Progenitor cell of endocrine pancreas (in vitro differentiated cells): ENCODE results near the gene DSG2. TPM values are rescaled to one million over a fixed set of nuclear protein-coding genes. Genes with fewer than 3 reads are reported as not detected.

Source experiments
- DNase-seq: peaks from one replicate; pipeline ENCODE4 v3.0.0; 2021; ENCODE audit warnings: low spot score; ENCODE audit not compliant: unreplicated experiment
- H3K27ac Mint-ChIP-seq: 2 replicates; pipeline ENCODE4 v1.8.0; 2021; ENCODE audit warnings: mild to moderate bottlenecking, moderate library complexity, mixed read lengths
- H3K27me3 Mint-ChIP-seq: 2 replicates; pipeline ENCODE4 v1.8.0; 2021; ENCODE audit warnings: mixed read lengths
- H3K36me3 Mint-ChIP-seq: 2 replicates; pipeline ENCODE4 v1.8.0; 2022; ENCODE audit warnings: mixed read lengths; ENCODE audit not compliant: insufficient read depth
- H3K4me1 Mint-ChIP-seq: 2 replicates; pipeline ENCODE4 v1.8.0; 2021; ENCODE audit warnings: low read depth, mixed read lengths
- H3K4me3 Mint-ChIP-seq: 2 replicates; pipeline ENCODE4 v1.8.0; 2021; ENCODE audit warnings: low read depth, mild to moderate bottlenecking, moderate library complexity, mixed read lengths
- H3K9me3 Mint-ChIP-seq: 2 replicates; pipeline ENCODE4 v1.8.0; 2021; ENCODE audit warnings: low read depth, mixed read lengths
- total RNA-seq: library from RNA; stranded (reverse); gene quantifications from 2 replicates; pipeline ENCODE4 v1.2.1, GENCODE V29; 2021
- TF ChIP-seq, protein P1 (sequence below): fragments of 200-600 bp; sonication (generic); IDR thresholded peaks from one replicate; pipeline ENCODE4 v1.5.0; 2021; ENCODE audit warnings: antibody characterized with exemption, mild to moderate bottlenecking; ENCODE audit not compliant: unreplicated experiment

DSG2 gene
- total RNA-seq, 1 donor from 2014 or later = 120 TPM

DNA sequence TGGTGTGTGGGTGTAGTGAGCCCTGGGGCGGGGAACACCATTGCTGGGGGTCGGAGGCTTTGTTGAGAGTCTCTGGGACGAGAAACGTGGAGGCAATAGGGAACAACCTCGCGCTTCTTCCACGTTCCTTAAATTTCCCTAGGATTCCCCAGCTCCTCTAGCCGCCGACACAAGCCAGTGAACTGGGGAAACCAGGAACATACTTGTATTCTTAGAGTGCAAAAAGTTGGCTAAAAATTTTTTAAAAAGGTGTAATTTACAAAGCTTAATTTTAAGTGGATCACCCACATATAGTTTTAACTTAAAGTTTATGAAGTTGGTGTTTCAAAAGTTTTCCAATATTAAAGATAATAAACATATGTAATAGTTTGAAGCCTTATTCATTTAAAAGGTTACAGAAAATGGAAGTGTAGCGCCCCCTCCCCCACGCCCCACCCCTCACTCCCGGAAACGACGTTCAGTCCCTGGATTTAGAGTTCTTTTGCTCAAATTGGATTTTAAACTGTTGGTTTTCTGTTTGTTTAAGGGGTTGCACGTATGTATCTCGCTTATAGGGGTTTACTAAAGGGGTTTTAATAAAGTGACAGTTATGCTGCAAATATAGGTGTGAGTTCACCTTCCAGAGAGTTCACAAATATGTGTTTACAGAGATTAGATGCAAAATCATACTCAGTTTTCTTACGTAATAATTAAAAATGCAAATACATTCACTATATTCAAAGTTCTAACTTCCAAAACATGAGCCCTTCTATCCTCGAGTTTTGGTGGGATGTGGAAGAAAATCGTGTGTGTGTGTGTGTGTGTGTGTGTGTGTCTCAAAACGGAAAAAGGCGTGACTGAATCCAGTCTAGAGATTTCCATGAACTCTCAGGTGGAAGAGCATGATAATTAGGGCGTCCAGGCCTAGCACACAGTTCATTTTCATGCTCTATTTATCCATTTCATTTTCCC, 872 bp downstream of the DSG2 start:
- peak overlapping the region; percentile 98 for H3K27ac Mint-ChIP-seq
- H3K36me3 Mint-ChIP-seq = peaks cover 1% of the 10 kb centered on the region
- DNase-seq = no peak

DNA sequence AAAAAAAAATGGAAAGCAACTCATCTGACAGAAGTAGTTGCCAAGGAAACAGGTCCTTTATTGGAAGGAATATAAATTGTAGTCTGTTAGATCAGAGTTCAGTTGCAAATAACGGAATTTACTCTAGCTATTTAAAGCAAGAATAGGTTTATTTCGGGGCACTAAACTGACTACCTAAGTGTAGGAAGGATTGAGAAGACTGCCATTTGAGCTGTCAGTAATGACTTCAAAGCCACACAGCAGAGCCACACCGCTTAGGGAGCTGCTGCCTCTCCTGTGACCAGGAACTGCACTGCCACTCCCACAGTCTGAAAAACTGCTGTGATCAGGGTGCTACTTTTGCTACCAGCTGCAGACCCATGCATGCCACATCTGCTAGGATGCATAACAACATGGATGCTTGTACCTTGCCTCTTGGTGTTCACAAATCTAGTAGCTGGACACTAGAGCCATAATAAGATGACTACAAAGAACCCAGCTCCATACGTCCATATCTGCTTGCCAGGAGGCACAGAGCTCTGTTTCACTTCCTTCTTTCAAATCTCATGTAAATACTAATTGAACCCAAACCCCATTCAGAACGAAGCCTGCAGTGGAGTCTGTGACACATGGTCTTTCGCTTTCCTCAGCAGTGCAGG, 2.2 kb downstream of the DSG2 start:
- no peaks in the 10 kb centered on the region for H3K27me3 Mint-ChIP-seq
- peak overlapping the region; percentile 58 for H3K4me3 Mint-ChIP-seq
- H3K36me3 Mint-ChIP-seq = peaks cover 1% of the 10 kb centered on the region
- TF ChIP-seq, protein P1, sequence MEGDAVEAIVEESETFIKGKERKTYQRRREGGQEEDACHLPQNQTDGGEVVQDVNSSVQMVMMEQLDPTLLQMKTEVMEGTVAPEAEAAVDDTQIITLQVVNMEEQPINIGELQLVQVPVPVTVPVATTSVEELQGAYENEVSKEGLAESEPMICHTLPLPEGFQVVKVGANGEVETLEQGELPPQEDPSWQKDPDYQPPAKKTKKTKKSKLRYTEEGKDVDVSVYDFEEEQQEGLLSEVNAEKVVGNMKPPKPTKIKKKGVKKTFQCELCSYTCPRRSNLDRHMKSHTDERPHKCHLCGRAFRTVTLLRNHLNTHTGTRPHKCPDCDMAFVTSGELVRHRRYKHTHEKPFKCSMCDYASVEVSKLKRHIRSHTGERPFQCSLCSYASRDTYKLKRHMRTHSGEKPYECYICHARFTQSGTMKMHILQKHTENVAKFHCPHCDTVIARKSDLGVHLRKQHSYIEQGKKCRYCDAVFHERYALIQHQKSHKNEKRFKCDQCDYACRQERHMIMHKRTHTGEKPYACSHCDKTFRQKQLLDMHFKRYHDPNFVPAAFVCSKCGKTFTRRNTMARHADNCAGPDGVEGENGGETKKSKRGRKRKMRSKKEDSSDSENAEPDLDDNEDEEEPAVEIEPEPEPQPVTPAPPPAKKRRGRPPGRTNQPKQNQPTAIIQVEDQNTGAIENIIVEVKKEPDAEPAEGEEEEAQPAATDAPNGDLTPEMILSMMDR = no peak
- H3K9me3 Mint-ChIP-seq = no peaks in the 10 kb centered on the region
- H3K4me1 Mint-ChIP-seq = peaks cover 16% of the 10 kb centered on the region
- H3K27ac Mint-ChIP-seq = no peak overlapping the region
- no peak for DNase-seq

More for the DNA sequence above, 872 bp downstream of the DSG2 start:
- Mint-ChIP-seq H3K4me1 (peaks cover 16% of the 10 kb centered on the region), H3K9me3 (no peaks in the 10 kb centered on the region), H3K27me3 (no peaks in the 10 kb centered on the region), H3K4me3 (peak overlapping the region; percentile 97)
- TF ChIP-seq, protein P1 = no peak

- no peaks in the 10 kb centered on the region for H3K27me3 Mint-ChIP-seq
- H3K4me3 Mint-ChIP-seq = no peak overlapping the region
- H3K36me3 Mint-ChIP-seq = peaks cover 13% of the 10 kb centered on the region
- TF ChIP-seq, protein P1 = no peak
- H3K9me3 Mint-ChIP-seq = peaks cover 3% of the 10 kb centered on the region
- no peak overlapping the region for H3K27ac Mint-ChIP-seq
- H3K4me1 Mint-ChIP-seq = peaks cover 16% of the 10 kb centered on the region
- DNase-seq = no peak
Measured at GRCh38 chr18:31503011-31503410, 5.0 kb downstream of the DSG2 start.

DNA sequence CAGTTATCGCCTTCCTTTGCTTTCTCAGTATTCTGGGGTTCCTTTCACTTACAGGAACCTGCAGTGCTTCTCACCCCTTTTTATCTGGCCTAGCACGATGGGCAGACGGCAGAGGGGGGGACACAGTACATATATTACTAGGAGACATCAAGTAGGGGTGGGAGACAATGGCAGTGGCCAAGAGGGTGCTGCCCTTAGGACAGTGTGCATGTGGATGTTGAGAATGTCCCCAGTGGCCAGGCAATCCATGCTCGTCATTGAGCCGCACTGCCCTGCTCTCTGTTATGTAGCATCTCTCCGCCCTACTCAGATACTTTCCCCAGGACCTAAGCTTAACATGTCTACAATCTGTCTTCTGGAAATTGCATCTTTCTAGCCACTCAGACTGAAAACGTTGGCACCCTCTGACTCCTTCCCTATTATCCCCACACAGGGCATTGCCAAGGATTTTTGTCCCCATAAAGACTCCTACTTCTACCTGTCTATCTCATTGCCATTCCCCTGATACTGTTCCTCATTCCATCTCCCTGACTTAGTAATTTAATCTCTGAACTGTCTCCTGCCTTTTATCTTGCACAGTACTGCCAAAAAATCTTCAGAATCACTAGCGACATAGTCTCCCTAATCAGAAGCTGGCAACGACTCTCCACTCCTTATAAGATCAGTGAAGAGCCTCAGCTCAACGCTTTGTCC, 6.6 kb downstream of the DSG2 start:
- no peaks in the 10 kb centered on the region for H3K27me3 Mint-ChIP-seq
- H3K4me3 Mint-ChIP-seq = no peak overlapping the region
- no peak overlapping the region for H3K27ac Mint-ChIP-seq
- peaks cover 3% of the 10 kb centered on the region for H3K9me3 Mint-ChIP-seq
- no peak for DNase-seq
- peaks cover 12% of the 10 kb centered on the region for H3K4me1 Mint-ChIP-seq
- TF ChIP-seq, protein P1 = no peak
- H3K36me3 Mint-ChIP-seq = peaks cover 13% of the 10 kb centered on the region

GRCh38 chr18:31505156-31505555, 7.2 kb downstream of the DSG2 start:
- TF ChIP-seq, protein P1 = no peak
- peaks cover 16% of the 10 kb centered on the region for H3K4me1 Mint-ChIP-seq
- H3K4me3 Mint-ChIP-seq = no peak overlapping the region
- H3K9me3 Mint-ChIP-seq = peaks cover 3% of the 10 kb centered on the region
- H3K36me3 Mint-ChIP-seq = peaks cover 13% of the 10 kb centered on the region
- H3K27ac Mint-ChIP-seq = no peak overlapping the region
- DNase-seq = no peak
- H3K27me3 Mint-ChIP-seq = no peaks in the 10 kb centered on the region
